Bronchus fibroblast of lung (primary cell): Measurements from ENCODE around the gene PLXND1. TPM values are rescaled to one million over a fixed set of nuclear protein-coding genes. Genes with fewer than 3 reads are reported as not detected.

Experiments used
- total RNA-seq: library from RNA; depleted of rRNA; stranded (reverse); fragments of >200 nt; gene quantifications from 2 replicates; pipeline ENCODE4 v1.2.3, GENCODE V29; 2015

PLXND1 gene
- 41.5 and 56.7 TPM in 2 replicates for total RNA-seq

GRCh38 chr3:129606636-129607390 is at the start of gene PLXND1:
TSS of gene PLXND1 (minus strand) at chr3:129606676. CDS start at chr3:129606639, 37 bp downstream.

GRCh38 chr3:129543156-129543790 is 63.2 kb downstream of the PLXND1 start, which contains the start of gene H1-8:
TSS of gene H1-8 (plus strand) at chr3:129543175. CDS start at chr3:129543219, 44 bp downstream.

GRCh38 chr3:129528589-129529100 is 77.8 kb downstream of the PLXND1 start, which contains the start of gene RHO:
TSS of gene RHO (plus strand) at chr3:129528639. CDS start at chr3:129528734, 95 bp downstream.

Other genes starting within 250 kb of the PLXND1 start
- gene EFCAB12, start 178.0 kb downstream of the PLXND1 start, total RNA-seq = 0.15 and 0.17 TPM in 2 replicates
- gene MBD4, start 166.7 kb downstream of the PLXND1 start, total RNA-seq = 15.9 and 21.4 TPM in 2 replicates
- gene IFT122, start 166.5 kb downstream of the PLXND1 start, total RNA-seq = 22.7 and 24.7 TPM in 2 replicates
- not detected in 2 replicates for gene RHO, start 78.0 kb downstream of the PLXND1 start, total RNA-seq
- gene H1-8, start 63.5 kb downstream of the PLXND1 start, total RNA-seq = not detected in 2 replicates